Measurements from ENCODE around the gene USP44.
"Not testable (repeated sequence)": the region's sequence is repeated elsewhere in the genome, so short reads cannot be mapped to it uniquely, and the experiment has no call there.

Gene USP44

GRCh38 chr12:95504140-95504539 lies 47.1 kb downstream of the USP44 start:
- no peak for ATAC-seq

GRCh38 chr12:95499772-95500171 lies 51.5 kb downstream of the USP44 start:
- Mint-ChIP-seq H3K4me3 (no peak overlapping the region), H3K4me1 (no peaks in the 10 kb centered on the region), H3K9me3 (no peaks in the 10 kb centered on the region), H3K36me3 (peaks cover 97% of the 10 kb centered on the region), H3K27ac (no peak overlapping the region)
- no peak for DNase-seq (ENCODE audit: low spot score in 2 of 2)
- ATAC-seq = no peak

More at GRCh38 chr12:95504140-95504539, 47.1 kb downstream of the USP44 start:
- Mint-ChIP-seq H3K27ac (no peak overlapping the region), H3K36me3 (peaks cover 97% of the 10 kb centered on the region), H3K4me3 (no peak overlapping the region), H3K9me3 (no peaks in the 10 kb centered on the region), H3K4me1 (no peaks in the 10 kb centered on the region)
- no peak for DNase-seq (ENCODE audit: low spot score in 2 of 2)

- peak overlapping the region; percentile 61 for H3K27ac Mint-ChIP-seq
- no peak overlapping the region for H3K4me3 Mint-ChIP-seq
- no peaks in the 10 kb centered on the region for H3K4me1 Mint-ChIP-seq
- H3K9me3 Mint-ChIP-seq = no peaks in the 10 kb centered on the region
- peaks cover 97% of the 10 kb centered on the region for H3K36me3 Mint-ChIP-seq
- ATAC-seq = no peak
- no peak for DNase-seq (ENCODE audit: low spot score in 2 of 2)
Observed at GRCh38 chr12:95498968-95499367, 52.3 kb downstream of the USP44 start.

DNA sequence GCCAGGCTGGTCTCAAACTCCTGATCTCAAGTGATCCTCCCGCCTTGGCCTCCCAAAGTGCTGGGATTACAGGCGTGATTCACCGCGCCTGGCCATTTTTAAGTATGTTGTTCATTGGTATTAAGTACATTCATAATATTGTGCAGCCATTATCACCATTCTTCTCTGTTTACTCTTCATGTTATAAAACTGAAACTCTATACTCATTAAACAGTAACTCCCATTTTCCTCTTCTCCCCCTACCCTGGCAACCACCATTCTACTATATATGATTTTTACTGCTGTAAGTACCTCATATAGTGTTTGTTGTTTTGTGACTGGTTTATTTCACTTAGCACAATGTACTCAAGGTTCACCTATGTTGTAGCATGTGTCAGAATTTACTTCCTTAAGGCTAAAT lies 54.2 kb downstream of the USP44 start:
- Mint-ChIP-seq H3K27ac (no peak overlapping the region), H3K36me3 (peaks cover 94% of the 10 kb centered on the region), H3K9me3 (no peaks in the 10 kb centered on the region), H3K4me3 (no peak overlapping the region), H3K4me1 (no peaks in the 10 kb centered on the region)
- DNase-seq (ENCODE audit: low spot score in 2 of 2) (no peak), ATAC-seq (no peak)

- ATAC-seq (no peak), DNase-seq (ENCODE audit: low spot score in 2 of 2) (no peak)
- Mint-ChIP-seq H3K9me3 (no peaks in the 10 kb centered on the region), H3K36me3 (peaks cover 97% of the 10 kb centered on the region), H3K27ac (peak overlapping the region; percentile 29), H3K4me1 (no peaks in the 10 kb centered on the region), H3K4me3 (no peak overlapping the region)
Observed at GRCh38 chr12:95495433-95495832, 55.8 kb downstream of the USP44 start.

DNA sequence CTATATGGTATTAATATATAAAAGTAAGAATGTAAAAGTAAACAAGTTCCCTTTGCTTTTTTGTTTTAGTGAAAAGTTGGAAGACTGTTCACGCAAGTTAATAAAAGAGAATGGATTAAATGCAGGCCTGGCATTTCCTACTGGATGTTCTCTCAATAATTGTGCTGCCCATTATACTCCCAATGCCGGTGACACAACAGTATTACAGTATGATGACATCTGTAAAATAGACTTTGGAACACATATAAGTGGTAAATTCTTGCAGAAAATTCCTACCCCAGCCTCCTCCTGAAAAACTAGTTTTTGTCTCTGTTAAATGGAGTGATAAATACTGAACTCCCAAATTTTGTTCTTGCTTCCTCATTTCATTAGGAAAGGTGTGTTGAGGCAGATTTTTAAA lies 56.4 kb downstream of the USP44 start:
- Mint-ChIP-seq H3K4me1 (no peaks in the 10 kb centered on the region), H3K9me3 (no peaks in the 10 kb centered on the region), H3K27ac (peak overlapping the region; percentile 29), H3K36me3 (peaks cover 97% of the 10 kb centered on the region), H3K4me3 (no peak overlapping the region)
- DNase-seq (ENCODE audit: low spot score in 2 of 2) (no peak), ATAC-seq (no peak)

GRCh38 chr12:95492462-95492861 lies 58.8 kb downstream of the USP44 start:
- H3K4me3 Mint-ChIP-seq = no peak overlapping the region
- DNase-seq (ENCODE audit: low spot score in 2 of 2) = no peak
- ATAC-seq = no peak
- no peaks in the 10 kb centered on the region for H3K4me1 Mint-ChIP-seq
- H3K9me3 Mint-ChIP-seq = no peaks in the 10 kb centered on the region
- no peak overlapping the region for H3K27ac Mint-ChIP-seq
- H3K36me3 Mint-ChIP-seq = peaks cover 97% of the 10 kb centered on the region

GRCh38 chr12:95487024-95487423 lies 64.3 kb downstream of the USP44 start:
- no peak overlapping the region for H3K4me3 Mint-ChIP-seq
- no peak for DNase-seq (ENCODE audit: low spot score in 2 of 2)

DNA sequence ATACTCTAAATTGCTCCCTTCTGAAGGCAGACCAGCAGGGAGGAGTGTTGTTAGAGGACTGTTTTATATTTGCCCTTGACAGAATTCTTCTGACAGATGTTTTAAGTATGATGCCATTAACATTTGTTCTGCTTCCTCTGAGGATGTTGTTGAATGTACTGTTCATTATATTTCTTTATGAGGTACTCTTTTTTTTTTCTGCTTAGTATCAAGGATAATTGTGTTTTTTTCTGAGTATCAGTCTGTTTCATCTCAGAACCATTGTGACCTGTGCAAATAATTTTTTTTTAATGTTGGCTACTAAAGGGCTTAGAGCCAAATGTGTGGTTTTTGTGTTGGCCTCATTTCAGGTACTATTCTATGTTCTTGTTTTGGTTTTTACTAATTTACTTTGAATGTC lies 66.8 kb downstream of the USP44 start:
- no peak overlapping the region for H3K27ac Mint-ChIP-seq
- H3K4me1 Mint-ChIP-seq = peaks cover 19% of the 10 kb centered on the region
- H3K36me3 Mint-ChIP-seq = peaks cover 95% of the 10 kb centered on the region
- no peak overlapping the region for H3K4me3 Mint-ChIP-seq
- ATAC-seq (no peak), DNase-seq (ENCODE audit: low spot score in 2 of 2) (no peak)
- no peaks in the 10 kb centered on the region for H3K9me3 Mint-ChIP-seq

More at GRCh38 chr12:95487024-95487423, 64.3 kb downstream of the USP44 start:
- H3K36me3 Mint-ChIP-seq = peaks cover 100% of the 10 kb centered on the region
- H3K4me1 Mint-ChIP-seq = no peaks in the 10 kb centered on the region
- no peaks in the 10 kb centered on the region for H3K9me3 Mint-ChIP-seq
- ATAC-seq = no peak
- H3K27ac Mint-ChIP-seq = no peak overlapping the region

GRCh38 chr12:95482564-95482963 lies 68.7 kb downstream of the USP44 start:
- H3K4me3 Mint-ChIP-seq; DNase-seq (ENCODE audit: low spot score in 2 of 2); ATAC-seq; H3K27ac Mint-ChIP-seq; H3K9me3 Mint-ChIP-seq: not testable (repeated sequence)
- Mint-ChIP-seq H3K36me3 (peaks cover 95% of the 10 kb centered on the region), H3K4me1 (peaks cover 36% of the 10 kb centered on the region)

- Mint-ChIP-seq H3K4me3 (no peak overlapping the region), H3K27ac (peak overlapping the region; percentile 82), H3K9me3 (no peaks in the 10 kb centered on the region), H3K36me3 (peaks cover 95% of the 10 kb centered on the region), H3K4me1 (peaks cover 36% of the 10 kb centered on the region)
- no peak for ATAC-seq
- DNase-seq (ENCODE audit: low spot score in 2 of 2) = no peak
Observed at GRCh38 chr12:95481888-95482287, 69.4 kb downstream of the USP44 start.

- no peak overlapping the region for H3K4me3 Mint-ChIP-seq
- no peak for ATAC-seq
- no peaks in the 10 kb centered on the region for H3K9me3 Mint-ChIP-seq
- no peak for DNase-seq (ENCODE audit: low spot score in 2 of 2)
- H3K4me1 Mint-ChIP-seq = peaks cover 44% of the 10 kb centered on the region
- peak overlapping the region; percentile 82 for H3K27ac Mint-ChIP-seq
- peaks cover 95% of the 10 kb centered on the region for H3K36me3 Mint-ChIP-seq
Observed at GRCh38 chr12:95481072-95481471, 70.2 kb downstream of the USP44 start.

DNA sequence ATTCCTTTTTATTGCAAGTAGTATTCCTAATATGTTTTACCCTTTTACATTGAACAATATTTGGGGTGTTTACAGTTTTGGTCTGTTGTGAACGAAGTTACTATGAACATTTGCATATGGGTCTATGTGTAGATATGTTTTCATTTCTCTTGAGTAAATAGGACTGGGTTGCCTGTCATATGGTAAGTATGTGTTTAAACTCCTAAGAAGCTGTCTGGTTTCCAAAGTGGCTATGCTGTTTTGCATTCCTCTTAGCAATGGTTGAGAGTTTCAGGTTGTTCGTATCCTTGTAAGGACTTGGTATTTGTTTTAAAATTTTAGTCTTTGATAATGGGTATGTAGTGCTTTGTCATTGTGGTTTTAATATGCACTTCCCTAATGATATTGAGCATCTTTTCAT lies 71.0 kb downstream of the USP44 start:
- Mint-ChIP-seq H3K4me3 (no peak overlapping the region), H3K36me3 (peaks cover 94% of the 10 kb centered on the region), H3K9me3 (no peaks in the 10 kb centered on the region), H3K4me1 (peaks cover 51% of the 10 kb centered on the region), H3K27ac (peak overlapping the region; percentile 82)
- DNase-seq (ENCODE audit: low spot score in 2 of 2) = no peak
- no peak for ATAC-seq

DNA sequence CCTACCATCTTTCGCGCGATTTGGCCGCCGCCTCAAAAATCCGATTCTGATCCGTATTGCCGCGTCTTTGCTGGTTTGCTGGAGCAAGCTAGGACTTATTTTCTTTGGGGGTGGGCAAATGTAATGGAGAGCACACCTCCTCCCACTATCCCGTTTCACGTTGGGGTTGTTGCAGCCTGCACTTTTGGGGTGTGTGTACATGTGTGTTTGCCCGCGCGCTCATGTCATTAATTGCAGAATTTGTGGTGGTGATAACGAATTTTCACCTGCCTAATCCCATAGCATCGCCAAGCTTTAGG lies 76.7 kb downstream of the USP44 start:
- Mint-ChIP-seq H3K4me3 (peak overlapping the region; percentile 100), H3K4me1 (peaks cover 37% of the 10 kb centered on the region), H3K27ac (peak overlapping the region; percentile 100), H3K9me3 (no peaks in the 10 kb centered on the region), H3K36me3 (peaks cover 63% of the 10 kb centered on the region)
- no peak for DNase-seq (ENCODE audit: low spot score in 2 of 2)
- no peak for ATAC-seq

GRCh38 chr12:95473884-95474659 lies 77.2 kb downstream of the USP44 start, which contains the start of gene METAP2:
METAP2 (plus strand) TSS chr12:95474152; CDS start chr12:95474180, 28 bp downstream.
- Mint-ChIP-seq H3K4me1 (peaks cover 34% of the 10 kb centered on the region), H3K36me3 (peaks cover 58% of the 10 kb centered on the region), H3K27ac (peak within 1 kb of the TSS; percentile 100), H3K9me3 (no peaks in the 10 kb centered on the region), H3K4me3 (peak within 1 kb of the TSS; percentile 100)
- DNase-seq (ENCODE audit: low spot score in 2 of 2) (peak; percentile 84 to 95), ATAC-seq (peak; percentile 99)

DNA sequence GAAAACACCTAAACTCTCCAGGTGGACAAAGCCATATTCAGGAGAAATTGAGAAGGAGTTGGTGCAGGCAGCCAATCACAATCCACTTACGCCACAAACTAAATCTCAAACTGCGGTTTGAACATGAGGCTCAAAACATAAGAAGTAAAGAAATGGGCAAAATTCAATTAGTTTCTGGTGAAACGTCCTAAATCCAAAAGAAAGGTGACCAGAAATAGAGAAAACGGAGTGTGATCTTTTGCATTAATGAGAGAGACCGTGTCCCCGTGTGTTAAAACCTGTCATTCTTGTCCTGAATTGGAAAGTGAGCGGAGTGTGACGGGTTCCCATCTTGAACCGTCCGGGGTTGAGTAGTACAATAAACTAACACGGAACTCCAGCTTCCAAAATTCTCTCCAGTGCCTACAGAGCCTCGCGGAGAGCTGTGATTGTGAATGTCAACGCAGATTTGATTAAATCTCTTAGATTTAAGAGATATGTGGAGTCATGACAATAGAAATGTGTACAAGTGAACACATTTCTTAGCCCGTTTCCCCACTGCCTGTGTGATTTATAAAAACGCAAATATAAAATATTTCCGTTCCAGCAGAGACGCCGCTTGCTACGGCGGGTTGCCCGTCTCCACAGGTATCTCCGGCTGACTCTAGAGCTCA lies 77.9 kb downstream of the USP44 start:
- ATAC-seq = peak; percentile 56
- no peak for DNase-seq (ENCODE audit: low spot score in 2 of 2)
- peak overlapping the region; percentile 100 for H3K27ac Mint-ChIP-seq

More for the DNA sequence above, 77.9 kb downstream of the USP44 start:
- peaks cover 26% of the 10 kb centered on the region for H3K4me1 Mint-ChIP-seq
- H3K36me3 Mint-ChIP-seq = peaks cover 51% of the 10 kb centered on the region
- H3K4me3 Mint-ChIP-seq = peak overlapping the region; percentile 100
- H3K9me3 Mint-ChIP-seq = no peaks in the 10 kb centered on the region

Measured in stimulated activated effector memory CD8-positive, alpha-beta T cell treated with anti-CD3 and anti-CD28 coated beads, Interleukin-12 subunit alpha, Interleukin-12 subunit beta, amount 100 ng/mL, for 72 hours (primary cell).